ENCODE results near the gene TMCO4.
A peak's percentile ranks its signal among the peaks of the same experiment; 100 is the strongest.
"Not testable (repeated sequence)": the region's sequence is repeated elsewhere in the genome, so short reads cannot be mapped to it uniquely, and the experiment has no call there.

The TMCO4 gene

DNA sequence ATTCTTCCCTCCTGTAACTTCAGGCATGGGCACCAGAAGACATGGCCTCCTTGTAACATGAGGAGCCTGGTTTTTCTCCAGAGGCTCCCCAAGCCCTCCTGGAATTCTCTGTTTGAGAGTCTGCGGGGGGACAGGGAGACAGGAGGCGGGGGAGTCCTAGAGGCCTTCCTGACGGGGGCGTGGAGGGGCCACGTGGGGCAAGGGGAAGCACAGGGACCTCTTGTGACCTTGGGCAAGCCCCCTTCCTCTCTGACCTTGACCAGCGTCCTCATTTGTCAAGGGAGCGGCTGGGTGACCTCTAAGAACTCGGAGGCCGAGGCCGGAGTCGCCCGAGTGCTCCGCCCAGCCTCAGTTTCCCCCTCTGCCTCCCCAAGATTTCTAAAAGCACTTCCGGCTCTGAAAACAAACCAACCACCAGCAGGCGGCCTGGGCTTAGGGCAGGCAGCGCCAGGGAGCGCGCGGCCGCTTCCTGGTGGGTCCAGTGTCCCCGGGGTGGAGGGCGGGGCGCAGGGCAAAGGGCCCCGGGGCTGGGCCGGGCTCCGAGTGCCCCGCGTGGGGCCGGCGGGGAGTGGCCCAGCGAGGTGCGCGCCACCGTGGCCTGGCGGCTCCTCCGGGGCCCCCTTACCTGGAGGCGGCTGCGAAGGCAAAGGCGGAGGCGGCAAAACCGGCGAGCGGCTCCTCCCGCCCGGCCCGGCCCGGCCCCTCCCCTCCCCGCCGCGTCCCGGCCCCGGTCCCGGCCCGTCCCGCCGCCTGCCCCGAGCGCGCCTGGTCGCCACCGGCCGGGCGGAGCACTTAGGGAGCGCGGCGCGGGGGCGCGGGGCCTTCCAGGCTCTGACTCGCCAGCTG lies at the start of gene TMCO4:
TMCO4 (minus strand) TSS at position 687 of the 846 bp plus-strand sequence. CDS start 19,158 bp downstream, outside the sequence.
- DNase-seq, result no peak

DNA sequence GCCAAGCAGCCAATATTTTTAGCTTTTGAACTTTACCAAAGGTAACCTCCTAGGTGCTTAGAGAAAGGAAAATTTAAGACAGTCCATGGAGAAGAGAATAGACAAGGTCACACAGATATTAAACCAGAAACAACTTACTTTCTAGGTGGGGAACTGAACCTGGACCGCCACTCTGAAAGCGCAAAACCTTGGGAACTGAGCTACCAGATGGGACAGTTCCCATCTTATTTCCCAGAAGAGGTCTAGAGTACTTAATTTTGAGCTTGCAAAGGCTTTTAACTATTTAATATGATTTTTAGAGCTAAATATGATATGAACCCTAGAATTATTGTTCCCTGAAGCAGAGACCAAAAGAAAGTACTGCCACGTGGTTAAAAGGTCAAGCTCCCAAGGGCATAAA lies 49.6 kb upstream of the TMCO4 start:
- not testable (repeated sequence) for DNase-seq

DNA sequence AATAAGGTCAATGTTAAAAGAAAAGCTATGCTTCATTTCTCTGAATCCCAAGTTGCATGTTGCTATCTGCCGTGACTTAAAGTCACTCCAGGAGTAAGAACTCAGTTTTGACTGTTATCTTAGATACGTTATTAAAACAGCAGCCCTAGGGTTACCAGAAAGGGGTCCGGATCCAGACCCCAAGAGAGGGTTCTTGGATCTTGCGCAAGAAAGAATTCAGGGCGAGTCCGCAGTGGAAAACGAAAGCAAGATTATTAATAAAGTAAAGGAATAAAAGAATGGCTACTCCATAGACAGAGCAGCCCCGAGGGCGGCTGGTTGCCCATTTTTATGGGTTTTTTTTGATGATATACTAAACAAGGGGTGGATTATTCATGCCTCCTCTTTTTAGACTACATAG lies 47.6 kb upstream of the TMCO4 start:
- DNase-seq, result not testable (repeated sequence)

DNA sequence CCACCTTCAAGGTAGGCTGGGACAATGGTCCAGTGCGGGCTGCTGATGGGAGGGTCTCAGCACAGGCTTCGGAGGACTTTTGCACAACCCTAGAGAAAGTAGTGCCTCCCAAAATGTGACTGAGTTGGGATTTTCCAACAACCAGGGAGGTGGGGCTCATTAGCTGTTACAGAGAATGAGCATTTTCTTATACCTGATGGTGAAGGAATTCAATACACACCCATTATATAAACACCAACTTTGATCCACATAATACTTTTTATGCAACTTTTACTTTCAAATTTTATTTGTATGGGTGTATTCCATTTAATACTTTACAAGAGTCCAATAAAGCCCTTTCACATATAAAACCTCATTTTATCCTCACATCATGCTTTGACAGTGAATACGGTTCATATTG lies 46.6 kb upstream of the TMCO4 start:
- no peak for DNase-seq

DNA sequence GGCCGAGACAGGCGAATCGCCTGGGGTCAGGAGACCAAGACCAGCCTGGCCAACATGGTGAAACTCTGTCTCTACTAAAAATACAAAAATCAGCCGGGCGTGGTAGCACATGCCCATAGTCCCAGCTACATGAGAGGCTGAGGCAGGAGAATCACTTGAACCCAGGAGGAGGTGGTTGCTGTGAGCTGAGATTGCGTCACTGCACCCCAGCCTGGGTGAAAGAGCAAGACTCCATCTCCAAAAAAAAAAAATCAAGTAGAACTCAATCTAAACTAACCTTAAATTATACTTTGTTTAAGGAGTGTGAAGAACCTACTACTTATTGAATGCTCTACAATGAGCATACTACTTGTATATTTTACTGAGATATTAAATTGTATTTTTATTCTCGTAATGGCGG lies 45.8 kb upstream of the TMCO4 start:
- DNase-seq, result no peak

DNA sequence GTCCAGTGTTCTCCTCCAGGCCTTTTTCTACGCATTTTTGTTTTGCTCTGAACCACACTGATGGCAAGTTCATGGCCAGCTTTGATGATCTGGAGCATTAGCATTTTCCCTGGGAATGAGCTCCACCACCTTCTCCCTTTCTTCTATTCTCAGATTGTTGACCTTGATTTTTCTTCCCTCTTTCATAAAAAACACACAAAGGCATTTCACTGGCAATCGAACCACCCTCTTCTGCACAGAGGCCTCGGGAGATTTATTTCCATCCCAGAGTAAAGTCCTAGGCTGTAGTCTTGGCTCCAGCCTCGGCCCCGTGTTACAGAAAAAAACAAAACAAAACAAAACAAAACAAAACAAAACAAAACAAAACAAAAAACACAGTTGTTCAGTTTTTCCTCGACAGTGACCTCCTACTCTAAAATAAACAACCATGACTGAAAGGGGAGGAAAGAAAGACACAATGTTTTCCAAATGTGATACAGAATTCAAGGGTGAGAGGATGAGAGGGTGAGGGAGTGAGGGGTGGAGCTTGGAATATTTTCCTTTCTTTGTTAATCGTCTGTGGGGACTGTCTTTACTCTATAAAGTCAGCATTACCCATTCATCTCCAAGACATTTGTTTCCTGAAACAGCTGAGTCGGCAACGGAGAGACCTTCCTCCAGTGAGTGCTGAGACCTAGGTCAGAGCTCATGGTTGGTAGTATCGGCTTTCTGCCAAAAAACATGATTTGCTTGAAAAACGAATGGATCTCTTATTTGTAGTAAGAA lies 45.2 kb upstream of the TMCO4 start:
- DNase-seq, result no peak

DNA sequence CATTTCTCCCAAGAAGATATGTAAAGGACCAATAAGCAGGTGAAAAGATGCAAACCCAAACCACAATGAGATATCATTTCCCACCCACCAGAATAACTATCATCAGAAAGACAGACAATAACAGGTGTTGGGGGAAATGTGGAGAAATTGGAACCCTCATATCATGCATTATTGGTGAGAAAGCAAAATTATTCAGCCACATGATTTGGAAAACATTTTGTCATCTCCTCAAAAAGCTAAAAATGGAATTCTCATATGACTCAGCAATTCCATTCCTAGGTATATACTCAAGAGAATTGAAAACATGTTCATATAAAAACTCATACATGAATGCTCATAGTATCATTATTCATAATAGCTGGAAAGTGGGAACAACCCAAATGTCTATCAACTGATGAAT lies 40.5 kb upstream of the TMCO4 start:
- no peak for DNase-seq

DNA sequence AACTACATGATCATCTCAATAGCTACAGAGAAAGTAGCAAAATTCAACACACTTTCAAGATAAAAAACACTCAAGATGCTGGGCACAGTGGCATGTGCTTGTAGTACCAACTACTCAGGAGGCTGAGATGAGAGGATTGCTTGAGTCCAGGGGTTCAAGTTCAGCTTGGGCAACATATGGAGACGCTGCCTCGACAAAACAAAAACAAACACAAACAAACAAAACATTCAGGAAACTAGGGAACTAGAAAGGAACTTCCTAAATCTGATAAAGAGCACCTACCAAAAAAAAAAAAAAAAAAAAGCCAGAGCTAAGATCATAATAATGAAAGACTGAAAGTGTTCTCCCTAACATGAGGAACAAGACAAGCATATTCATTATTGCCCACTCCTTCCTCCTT lies 38.1 kb upstream of the TMCO4 start:
- DNase-seq, result no peak

DNA sequence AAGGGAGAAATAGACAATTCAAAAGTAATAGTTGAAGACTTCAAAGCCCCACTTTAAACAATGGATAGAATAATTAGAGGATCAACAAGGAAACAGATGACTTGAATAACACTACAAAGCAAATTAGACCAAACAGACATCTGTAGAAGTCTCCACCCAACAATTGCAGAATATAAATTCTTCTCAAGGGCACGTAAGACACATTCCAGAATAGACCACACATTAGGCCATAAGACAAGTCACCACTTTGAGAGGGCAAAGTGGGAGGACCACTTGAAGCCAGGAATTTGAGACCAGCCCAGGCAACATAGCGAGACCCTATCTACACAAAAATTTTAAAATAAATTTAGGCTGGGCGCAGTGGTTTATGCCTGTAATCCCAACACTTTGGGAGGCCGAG lies 35.9 kb upstream of the TMCO4 start:
- DNase-seq, result no peak

DNA sequence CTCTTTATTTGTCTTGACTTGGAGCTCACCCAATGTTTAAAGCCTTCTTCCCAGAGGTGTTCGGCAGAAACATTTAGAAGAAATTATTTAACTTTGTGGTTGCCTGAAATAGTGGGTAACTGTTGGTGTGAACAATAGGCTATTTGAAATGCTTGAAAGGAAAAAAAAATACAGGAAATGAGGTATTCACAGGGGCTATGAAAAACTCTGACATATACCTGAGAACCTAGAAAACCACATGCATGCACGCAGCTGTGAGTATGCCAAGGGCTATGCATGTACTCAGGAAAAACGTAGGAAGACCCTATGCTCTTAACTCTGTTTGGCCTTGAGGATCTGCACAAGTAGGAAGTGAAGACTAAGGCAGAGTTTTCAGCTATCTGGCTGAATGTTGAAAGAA lies 31.7 kb upstream of the TMCO4 start:
- no peak for DNase-seq

DNA sequence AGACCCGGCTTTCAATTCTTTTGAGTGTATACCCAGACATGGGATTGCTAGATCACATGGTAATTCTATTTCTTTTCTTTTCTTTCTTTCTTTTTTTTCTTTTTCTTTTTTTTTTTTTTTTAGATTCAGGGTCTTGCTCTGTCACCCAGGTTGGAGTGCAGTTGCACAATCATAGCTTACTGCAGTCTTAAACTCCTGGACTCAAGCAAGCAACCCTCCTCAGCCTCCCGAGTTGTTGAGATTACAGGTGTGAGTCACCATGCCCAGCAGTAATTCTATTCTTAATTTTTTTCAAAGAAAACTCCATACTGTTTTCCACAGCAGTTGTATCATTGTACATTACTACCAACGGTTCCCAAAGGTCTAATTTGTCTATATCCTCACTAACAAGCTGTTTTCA lies 28.8 kb upstream of the TMCO4 start:
- DNase-seq, result no peak

DNA sequence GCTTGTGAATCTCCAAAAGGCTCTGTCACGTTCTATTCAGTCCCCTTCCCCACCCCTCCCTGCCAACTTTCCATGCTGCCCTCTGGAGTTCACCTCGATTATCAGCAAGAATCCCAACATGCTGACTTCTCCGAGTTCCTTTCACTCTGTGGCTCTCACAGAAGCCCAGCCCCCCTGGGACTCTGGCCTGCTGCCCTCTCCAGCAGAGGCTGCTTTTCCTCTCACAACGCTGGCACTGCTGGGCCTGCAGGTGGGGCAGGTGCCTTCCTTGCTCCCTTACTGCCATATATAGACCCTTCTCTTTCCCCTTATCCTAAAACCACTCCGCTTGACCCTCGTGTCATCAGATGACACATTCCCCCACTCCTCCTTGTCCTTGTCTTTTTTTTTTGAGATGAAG lies 25.6 kb upstream of the TMCO4 start:
- DNase-seq, result no peak

DNA sequence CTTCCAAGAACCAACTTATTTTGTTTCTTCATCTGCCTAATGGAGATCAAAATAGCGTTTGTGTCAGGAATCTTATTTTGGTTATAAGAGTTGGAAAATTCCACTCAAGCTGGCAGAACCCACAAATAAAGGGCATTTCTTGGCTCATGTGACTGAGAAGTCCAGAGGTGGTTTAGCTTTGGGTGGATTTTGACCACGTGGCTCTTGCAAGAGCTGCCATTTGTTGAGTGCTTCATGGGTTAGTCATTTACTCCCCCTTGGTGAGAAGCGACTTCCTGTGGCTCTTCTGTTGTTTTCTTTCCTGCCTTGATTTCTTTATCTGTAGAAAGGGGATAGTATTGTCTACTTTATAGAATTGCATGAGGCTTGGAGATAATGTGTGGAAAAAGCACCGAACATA lies 24.8 kb upstream of the TMCO4 start:
- DNase-seq, result no peak

DNA sequence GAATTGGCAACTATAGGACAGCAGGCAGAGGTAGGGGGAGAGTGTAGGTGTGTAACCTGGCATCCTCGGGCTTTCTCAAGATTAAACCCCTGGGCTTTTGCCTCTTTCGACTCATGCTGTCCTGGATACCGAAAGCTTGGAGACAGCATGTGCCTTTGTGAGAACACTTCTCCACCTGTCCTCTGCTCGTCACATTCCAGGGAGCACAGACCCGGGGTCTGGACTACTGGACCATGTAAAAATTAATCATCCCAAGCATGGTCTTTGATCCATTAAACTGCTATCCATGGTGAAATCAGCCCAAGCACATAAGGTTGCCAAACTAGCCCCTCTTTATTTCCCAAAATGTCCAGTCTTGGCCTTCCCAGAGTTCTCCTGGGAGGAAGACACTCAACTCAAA lies 24.3 kb upstream of the TMCO4 start:
- no peak for DNase-seq

DNA sequence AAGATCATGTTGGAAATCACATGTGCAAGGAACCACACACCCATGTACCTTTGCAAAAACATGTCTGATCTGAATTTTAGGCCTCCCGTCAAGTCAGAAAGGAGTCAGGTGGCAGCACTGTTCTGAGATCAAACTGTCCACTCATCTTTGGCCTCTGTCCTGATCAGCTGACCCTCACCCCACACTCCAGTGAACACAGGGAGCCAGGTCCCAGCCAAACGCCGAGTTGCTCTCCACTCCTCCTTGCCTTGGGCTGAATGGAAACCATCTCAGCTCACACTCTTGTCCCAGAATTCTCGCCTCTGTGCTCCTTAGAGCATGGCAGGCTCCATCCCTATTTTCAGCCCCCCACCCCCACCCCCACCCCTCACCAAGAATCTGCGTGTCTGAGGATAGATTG lies 20.0 kb upstream of the TMCO4 start:
- no peak for DNase-seq

DNA sequence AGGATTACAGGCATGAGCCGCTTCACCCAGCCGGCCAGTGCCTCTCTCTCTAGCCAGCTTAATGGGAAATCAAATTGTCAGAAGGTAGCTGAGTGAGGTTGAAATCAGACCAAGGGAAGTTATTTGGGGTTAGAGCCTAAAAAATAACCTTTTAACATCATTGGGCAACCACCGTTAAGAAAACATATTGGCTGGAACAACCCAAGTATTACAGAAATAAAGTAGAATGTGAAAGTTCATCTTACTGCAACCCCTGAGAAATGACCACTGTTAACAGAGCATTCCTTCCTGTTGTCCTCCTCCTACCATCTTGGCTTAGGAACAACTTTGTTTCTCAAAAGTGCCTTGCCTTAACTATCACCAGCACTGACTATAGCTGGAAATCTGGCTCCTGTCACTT lies 18.6 kb upstream of the TMCO4 start:
- DNase-seq, result no peak

DNA sequence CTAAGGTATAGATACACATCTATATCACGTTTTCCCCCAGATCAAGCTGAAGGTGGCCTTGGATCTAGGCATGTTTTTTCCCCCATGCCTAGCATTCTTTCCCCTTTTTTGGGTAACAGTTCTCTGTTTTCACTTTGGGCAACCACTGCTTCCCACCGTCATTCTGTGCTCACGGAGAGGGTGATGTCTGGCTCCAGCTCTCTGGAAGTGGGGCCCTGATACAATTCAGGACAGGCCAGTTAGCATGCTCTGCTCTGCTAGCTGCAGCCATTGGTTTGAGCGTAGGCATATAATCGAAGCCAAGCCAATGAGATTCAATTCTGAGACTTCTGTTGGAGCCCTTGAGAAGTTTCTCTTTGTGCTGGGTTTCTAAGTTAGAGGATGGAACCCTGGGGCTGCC lies 17.4 kb upstream of the TMCO4 start:
- DNase-seq, result no peak

DNA sequence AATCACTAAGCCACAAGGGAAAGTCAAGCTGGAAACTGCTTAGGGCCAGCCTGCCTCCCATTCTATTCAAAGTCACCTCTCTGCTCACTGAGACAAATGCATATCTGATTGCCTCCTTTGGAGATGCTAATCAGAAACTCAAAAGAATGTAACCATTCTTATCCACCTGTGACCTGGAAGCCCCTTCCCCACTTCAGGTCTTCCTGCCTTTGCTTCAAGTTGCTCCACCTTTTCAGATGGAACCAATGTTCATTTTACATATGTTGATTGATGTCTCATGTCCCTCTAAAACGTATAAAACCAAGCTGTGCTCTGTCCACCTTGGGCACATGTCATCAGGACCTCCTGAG lies 17.0 kb upstream of the TMCO4 start:
- not testable (repeated sequence) for DNase-seq

DNA sequence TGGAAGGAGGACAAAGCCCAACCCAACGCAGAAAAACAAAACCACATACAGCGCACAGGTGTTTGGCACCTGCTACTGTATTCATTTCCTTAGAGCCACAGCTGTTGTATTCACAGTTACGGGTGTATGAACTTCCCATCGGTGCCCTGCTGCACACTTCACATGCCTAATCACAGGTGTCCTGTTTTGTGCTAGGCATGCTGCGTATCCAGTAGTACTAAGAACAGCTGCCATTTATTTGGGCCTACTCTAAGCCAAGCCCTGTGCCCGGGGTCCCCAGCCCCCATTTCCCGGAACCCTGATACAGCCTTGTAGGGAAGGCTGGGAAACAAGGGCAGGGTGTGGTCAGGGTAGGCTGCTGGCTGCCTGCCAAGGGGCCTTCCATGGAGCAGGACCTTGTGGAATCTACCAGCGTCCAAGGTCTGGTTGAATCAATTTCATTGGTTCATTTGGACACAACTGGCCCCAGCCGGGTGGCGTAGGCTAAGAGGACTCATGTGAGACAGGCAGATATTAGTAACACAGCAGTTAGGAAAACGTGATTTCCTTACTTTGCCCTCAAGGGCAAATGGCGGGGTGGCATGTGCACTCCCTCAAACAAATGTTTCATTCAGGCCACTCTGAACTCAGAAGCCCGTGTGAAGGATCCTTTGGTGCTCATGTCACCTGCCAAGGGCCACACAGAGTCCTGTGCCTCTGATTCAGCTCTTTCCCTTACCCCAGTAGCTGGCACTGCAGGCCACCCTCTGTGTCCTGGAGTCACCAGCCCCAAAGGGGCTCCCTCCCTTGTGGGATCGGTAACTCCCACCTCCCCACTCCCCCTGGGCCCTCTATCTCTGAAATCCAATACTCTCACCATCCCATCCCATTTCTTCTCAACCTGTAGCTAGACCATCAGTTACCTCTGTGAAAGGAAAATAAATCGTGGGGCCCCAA lies 16.4 kb upstream of the TMCO4 start:
- peak in 1 of 2 experiments; percentile 49 for DNase-seq

DNA sequence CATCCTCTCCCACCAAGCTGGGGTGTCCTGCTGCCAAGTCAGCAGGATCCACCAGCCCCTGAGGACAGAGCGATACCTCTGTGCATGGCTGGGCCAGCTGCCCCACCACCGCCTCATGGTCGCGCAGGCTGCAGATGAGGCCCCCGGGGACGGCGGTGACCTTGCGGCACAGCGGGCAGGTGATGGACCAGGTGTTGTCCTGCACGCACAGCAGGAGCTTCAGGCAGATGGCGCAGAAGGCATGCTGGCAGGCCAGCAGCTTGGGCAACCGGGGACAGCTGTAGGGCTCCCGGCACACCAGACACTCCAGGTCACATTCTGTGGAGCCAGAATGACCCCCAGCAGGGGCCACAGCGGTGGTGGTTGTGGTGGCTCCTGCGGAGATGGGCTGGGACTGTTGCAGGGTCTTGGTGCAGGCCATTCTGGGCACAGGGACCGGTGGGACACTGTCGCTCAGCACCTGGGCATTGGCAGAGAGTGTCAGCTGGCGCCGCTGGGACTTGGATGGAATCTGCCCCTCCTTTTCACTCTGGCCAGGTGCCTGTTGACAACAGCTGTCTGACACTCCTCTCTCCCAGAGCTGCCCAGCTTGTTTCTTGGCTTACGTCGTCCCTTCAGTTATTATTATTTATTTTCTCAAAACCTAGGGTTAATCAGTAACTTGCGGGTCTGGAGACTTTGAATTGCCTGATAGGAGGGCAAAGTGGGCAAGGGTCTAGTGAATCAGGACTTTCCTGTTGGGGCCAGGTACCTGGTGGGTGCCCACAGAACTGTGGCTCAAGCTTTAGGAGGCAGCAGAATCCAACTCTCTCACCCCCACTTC lies 15.2 kb upstream of the TMCO4 start, which contains the start of gene RNF186:
RNF186 (minus strand) TSS at position 603 of the 823 bp plus-strand sequence; CDS start at position 421, 182 bp downstream.
- peak; percentile 34 to 57 for DNase-seq

DNA sequence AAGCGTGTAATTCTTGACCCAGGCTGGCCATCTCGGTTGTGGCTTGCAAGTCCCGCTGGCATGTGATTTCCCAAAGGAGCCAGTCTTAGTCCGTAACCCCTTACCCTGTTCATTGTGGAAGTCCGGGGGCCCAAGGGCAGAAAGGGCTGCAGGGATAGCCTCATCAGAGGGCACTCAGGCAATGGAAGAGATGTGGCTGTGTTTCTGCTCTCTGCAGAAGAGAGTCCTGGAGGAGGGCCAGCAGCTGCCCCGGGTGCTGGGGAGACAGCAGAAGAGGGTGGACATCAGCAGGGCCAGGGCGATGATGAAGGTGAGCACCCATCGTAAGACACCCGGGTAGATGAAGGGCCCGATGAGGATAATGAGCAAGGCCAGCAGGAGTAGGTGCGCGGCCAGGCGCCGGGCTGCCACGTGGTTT lies 14.5 kb upstream of the TMCO4 start:
- no peak for DNase-seq

DNA sequence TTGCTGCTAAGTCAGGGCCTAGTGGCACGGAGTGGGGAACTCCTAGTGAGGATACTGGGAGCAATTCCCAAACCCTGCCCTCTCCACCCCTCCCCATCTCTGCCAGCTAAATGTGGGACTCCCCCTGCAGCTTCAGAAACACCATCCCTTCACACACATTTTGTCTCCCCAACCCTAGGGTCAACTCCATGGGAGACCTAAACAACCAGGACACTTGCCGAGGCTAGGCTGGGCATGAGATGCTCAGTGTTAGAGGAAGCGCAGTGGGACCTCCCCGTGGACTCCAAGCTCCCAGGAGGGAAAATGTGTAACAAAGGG lies 13.9 kb upstream of the TMCO4 start:
- no peak for DNase-seq

Data from SHP77 (cell line).